Measurements from ENCODE around the gene ATP6V1F. TPM values are rescaled to one million over a fixed set of nuclear protein-coding genes. Genes with fewer than 3 reads are reported as not detected.

ATP6V1F gene
- total RNA-seq, 1 experiment from 2014 or later: 149 TPM

DNA sequence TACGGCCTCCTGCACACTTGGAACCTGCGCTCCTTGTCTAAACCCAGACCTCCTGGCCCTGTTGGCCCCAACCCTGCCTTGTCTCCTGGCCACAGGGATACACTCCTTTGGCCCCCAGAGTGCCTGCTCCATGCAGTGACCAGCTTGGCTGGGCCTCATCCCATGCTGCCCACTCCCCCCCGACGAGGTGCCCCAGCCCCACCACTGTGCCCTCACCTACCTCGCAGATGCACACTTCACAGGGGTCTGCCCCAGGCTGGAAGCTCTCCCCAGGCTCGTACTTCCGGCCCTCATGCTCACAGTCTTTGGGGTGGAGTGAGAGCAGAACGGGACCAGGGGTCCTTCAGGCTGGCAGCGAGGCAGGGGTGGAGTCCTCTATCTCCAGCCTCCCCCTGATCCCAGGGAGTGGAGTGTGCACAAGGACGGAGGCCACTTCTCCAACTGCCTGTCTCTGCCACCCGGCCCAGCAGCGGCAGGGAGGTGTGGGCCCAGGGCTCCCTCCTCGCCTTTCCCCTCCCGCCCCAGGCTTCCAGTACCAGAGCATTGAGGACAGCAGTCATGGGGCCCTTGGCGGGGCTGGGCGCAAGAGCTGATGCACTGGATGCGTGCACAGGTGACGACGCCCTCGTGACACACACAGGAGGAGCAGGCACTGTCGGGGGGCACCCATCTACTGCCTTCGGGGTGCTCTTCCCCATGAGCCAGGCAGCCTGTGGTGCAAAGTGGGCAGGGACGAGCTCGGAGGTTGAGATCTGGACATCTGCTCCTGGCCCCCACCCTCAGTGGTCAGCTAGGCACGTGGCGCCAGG is 22.1 kb downstream of the ATP6V1F start:
- RAD21 ChIA-PET (ENCODE audit: low non-redundant PET in 1 of 2, low total read pairs in 2 of 2, uncharacterized antibody in 2 of 2, unreplicated experiment in 2 of 2): interaction anchor here in 1 of 2 experiments (1.8 kb wide), 1 partner anchor 458 kb away, joined by 4 read pairs; no protein-coding TSS in a partner anchor

More for the DNA sequence above, 22.1 kb downstream of the ATP6V1F start:
- Histone ChIP-seq H4K20me1 (ENCODE audit: insufficient read depth) (no peaks in the 10 kb centered on the region), H3K4me2 (ENCODE audit: low read length) (no peak overlapping the region), H3K27ac (ENCODE audit: low read depth, low read length) (no peak overlapping the region), H3K79me2 (ENCODE audit: insufficient read depth, low read length) (no peaks in the 10 kb centered on the region), H3K4me1 (ENCODE audit: control insufficient read depth in 1 of 2, insufficient read depth in 2 of 2, low read length in 2 of 2) (peaks cover 3 to 24% of the 10 kb centered on the region in 2 experiments; a peak in 3 of 4 replicates), H3K9me3 (ENCODE audit: control insufficient read depth in 1 of 2, insufficient read depth in 1 of 2, low read depth in 1 of 2, low read length in 2 of 2) (no peaks in the 10 kb centered on the region), H3K9me2 (ENCODE audit: insufficient read depth) (no peaks in the 10 kb centered on the region), H3K9ac (ENCODE audit: low read length) (no peak overlapping the region), H2AFZ (ENCODE audit: low read depth, low read length, poor library complexity, severe bottlenecking) (no peak overlapping the region), H3K4me3 (replicated peaks in 1 of 2; ENCODE audit: low read depth in 1 of 2, low read length in 2 of 2) (no peak overlapping the region), H3K27me3 (ENCODE audit: insufficient read depth, low read length) (no peaks in the 10 kb centered on the region), H3K36me3 (ENCODE audit: control insufficient read depth in 1 of 2, insufficient read depth in 2 of 2, low read length in 2 of 2) (no peaks in the 10 kb centered on the region)
- DNase-seq (ENCODE audit: low read depth, low spot score): no peak
- TF ChIP-seq RAD21 (IDR thresholded peaks at IDR 0.05; ENCODE audit: low read depth) (no peak), SP1 (IDR thresholded peaks at IDR 0.05; ENCODE audit: low read depth) (no peak), POLR2AphosphoS5 (IDR thresholded peaks at IDR 0.05; ENCODE audit: low read depth, low read length) (no peak), EZH2phosphoT487 (IDR thresholded peaks at IDR 0.05; ENCODE audit: borderline replicate concordance) (no peak), CEBPB (IDR thresholded peaks at IDR 0.05; ENCODE audit: low read depth) (no peak), SIN3A (IDR thresholded peaks at IDR 0.05; ENCODE audit: low read depth) (no peak)
- TF ChIP-seq, protein P1, sequence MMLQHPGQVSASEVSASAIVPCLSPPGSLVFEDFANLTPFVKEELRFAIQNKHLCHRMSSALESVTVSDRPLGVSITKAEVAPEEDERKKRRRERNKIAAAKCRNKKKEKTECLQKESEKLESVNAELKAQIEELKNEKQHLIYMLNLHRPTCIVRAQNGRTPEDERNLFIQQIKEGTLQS (IDR thresholded peaks at IDR 0.05): no peak
- TF ChIP-seq, protein P2, sequence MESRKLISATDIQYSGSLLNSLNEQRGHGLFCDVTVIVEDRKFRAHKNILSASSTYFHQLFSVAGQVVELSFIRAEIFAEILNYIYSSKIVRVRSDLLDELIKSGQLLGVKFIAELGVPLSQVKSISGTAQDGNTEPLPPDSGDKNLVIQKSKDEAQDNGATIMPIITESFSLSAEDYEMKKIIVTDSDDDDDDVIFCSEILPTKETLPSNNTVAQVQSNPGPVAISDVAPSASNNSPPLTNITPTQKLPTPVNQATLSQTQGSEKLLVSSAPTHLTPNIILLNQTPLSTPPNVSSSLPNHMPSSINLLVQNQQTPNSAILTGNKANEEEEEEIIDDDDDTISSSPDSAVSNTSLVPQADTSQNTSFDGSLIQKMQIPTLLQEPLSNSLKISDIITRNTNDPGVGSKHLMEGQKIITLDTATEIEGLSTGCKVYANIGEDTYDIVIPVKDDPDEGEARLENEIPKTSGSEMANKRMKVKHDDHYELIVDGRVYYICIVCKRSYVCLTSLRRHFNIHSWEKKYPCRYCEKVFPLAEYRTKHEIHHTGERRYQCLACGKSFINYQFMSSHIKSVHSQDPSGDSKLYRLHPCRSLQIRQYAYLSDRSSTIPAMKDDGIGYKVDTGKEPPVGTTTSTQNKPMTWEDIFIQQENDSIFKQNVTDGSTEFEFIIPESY (IDR thresholded peaks at IDR 0.05; ENCODE audit: extremely low read depth, insufficient replicate concordance, low read length): no peak
- TF ChIP-seq, protein P3, sequence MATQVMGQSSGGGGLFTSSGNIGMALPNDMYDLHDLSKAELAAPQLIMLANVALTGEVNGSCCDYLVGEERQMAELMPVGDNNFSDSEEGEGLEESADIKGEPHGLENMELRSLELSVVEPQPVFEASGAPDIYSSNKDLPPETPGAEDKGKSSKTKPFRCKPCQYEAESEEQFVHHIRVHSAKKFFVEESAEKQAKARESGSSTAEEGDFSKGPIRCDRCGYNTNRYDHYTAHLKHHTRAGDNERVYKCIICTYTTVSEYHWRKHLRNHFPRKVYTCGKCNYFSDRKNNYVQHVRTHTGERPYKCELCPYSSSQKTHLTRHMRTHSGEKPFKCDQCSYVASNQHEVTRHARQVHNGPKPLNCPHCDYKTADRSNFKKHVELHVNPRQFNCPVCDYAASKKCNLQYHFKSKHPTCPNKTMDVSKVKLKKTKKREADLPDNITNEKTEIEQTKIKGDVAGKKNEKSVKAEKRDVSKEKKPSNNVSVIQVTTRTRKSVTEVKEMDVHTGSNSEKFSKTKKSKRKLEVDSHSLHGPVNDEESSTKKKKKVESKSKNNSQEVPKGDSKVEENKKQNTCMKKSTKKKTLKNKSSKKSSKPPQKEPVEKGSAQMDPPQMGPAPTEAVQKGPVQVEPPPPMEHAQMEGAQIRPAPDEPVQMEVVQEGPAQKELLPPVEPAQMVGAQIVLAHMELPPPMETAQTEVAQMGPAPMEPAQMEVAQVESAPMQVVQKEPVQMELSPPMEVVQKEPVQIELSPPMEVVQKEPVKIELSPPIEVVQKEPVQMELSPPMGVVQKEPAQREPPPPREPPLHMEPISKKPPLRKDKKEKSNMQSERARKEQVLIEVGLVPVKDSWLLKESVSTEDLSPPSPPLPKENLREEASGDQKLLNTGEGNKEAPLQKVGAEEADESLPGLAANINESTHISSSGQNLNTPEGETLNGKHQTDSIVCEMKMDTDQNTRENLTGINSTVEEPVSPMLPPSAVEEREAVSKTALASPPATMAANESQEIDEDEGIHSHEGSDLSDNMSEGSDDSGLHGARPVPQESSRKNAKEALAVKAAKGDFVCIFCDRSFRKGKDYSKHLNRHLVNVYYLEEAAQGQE (IDR thresholded peaks at IDR 0.05; ENCODE audit: low read depth): no peak
- no peak for ATAC-seq
- BruUV-seq (replicated peaks): no TSS peak
- CTCF ChIA-PET: interaction anchor here (0.8 to 1.4 kb wide), 7 partner anchors 19 to 458 kb away, joined by 3 to 10 read pairs (median 4); partner anchors contain the start of gene ATP6V1F
- POLR2A ChIA-PET: no interaction called here
- intact Hi-C loops (cut with micrococcal nuclease): loop anchor here (5.0 kb wide), 1 partner anchor 412 kb away; no protein-coding TSS in a partner anchor
